HG02970 (cell line): Measurements from ENCODE around the gene ATP8A1.
A peak's percentile ranks its signal among the peaks of the same experiment; 100 is the strongest.
"Not testable (repeated sequence)": the region's sequence is repeated elsewhere in the genome, so short reads cannot be mapped to it uniquely, and the experiment has no call there.

ENCODE experiments used
- ATAC-seq: cut with Tn5 transposase; IDR thresholded peaks from one replicate; pipeline ENCODE4 v1.9.1; 2021; ENCODE audit warnings: mild to moderate bottlenecking, moderate library complexity, moderate number of reproducible peaks; ENCODE audit not compliant: unreplicated experiment, low FRiP score

Gene ATP8A1

DNA sequence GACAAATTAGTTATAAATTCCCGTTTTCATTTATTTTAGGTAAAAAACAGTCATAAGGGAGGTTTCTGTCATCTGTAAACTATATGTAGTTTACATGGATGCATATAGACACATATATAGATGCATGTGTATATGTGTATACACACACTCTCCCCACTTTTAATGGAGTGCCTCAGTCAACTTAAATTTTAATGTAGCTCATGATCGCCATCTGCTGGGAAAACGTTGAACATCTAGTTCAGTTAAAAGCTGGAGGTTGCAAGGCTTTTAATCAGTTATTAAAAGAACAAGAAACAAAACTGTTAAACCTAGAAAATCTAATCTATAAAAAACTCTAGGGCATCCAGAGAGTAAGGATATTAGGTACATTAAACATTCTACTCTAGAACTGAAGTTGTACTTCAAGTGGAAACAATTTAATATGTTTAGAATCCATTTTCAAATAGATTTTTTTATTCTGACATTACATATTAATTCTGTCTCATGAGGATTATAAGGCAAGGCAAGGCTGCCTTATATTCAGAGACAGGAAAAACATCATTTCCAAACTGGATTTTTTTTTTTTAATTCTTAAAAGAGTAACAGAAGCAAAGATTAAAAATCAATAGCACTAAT is 137.0 kb downstream of the ATP8A1 start:
- ATAC-seq: no peak

GRCh38 chr4:42515156-42515884 is 141.6 kb downstream of the ATP8A1 start:
- ATAC-seq: no peak

DNA sequence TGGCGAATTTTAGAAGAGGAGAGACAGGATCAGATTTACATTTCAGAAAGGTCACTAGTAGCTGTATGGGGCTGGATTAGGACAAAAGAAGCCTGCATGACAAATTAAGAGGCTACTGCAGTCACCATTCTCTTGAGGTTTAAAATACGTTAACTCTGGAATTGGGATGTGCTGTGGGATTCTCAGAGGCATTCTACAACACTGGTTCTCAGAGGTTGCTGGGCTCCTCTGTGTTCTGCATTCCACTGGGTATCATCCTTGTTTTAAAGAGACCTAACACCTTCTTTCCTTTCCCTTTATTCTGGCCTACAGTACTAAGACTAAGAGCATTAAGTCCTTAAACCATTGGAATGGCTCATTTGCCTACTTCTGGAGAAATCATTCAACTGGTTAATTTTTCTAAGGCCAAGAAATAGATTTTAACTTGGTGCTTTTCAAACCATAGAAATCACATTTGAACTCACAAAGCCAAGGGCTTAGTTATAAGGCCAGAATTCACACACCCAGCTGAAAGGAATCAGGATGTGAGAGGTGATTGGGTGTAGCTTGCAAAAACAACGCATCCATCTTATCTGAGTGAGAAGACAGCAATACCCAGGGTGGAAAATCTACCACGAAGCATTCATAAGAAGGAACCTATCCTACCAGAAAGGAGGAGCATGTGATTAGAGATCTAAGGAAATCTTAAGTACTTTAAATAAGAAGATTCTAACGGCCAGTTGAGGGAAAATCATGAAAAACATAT is 143.0 kb downstream of the ATP8A1 start:
- no peak for ATAC-seq

DNA sequence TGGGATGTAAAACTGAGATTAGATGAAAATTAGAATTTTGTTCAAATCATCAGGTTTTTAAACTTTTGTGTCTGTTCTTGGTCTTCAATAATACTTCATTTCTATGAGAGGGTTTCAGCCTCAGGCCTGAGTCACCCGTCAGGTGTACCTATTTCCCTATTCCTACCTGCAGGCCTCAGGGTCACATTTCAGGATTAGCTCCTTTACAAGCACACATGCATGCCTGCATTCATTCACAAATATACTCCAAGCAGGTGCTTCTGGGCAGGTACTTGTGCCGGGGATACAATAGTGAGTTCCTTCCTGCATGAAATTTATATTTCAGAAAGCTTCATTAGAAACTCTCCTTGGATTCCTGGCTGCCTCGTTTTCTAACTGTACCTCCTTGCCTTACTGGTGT is 144.7 kb downstream of the ATP8A1 start:
- ATAC-seq: no peak

DNA sequence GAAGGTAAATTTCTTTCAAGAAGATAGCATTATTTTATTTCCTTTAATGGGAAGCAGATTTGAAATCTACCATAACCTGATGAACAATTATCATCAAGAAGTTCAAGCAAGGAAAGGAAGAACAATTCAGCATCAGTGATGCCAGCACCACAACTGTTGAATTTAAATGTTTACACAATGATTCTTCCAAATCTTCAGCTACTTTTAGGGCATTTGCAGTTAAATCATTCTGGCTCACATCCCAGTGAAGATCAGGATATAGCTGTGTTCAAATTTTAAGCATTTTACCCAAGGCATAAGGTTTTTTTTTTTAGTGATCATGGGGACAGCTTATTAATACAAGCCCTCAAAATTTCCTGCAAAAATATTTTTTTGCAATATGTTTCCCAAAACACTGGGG is 146.7 kb downstream of the ATP8A1 start:
- no peak for ATAC-seq

GRCh38 chr4:42501624-42502401 is 155.1 kb downstream of the ATP8A1 start:
- no peak for ATAC-seq

DNA sequence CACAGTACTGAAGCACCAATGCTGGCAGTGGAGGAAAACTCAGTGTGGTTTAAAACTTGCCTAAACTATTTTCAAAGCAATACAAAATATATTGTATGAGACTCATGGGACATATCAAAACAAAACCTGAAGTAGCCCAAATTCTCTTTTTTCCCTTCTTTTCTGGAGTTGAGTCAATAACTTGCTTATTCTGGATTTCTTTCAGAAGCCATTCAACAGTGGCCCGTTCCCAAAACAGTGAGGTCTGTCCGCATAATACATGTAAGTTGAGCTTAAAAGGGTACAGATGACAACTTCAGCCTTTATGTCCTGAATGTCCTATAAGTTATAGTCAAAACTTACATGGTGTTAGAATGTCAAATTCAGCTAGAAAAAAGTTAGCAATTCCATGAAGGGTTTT is 158.9 kb downstream of the ATP8A1 start:
- ATAC-seq: no peak

DNA sequence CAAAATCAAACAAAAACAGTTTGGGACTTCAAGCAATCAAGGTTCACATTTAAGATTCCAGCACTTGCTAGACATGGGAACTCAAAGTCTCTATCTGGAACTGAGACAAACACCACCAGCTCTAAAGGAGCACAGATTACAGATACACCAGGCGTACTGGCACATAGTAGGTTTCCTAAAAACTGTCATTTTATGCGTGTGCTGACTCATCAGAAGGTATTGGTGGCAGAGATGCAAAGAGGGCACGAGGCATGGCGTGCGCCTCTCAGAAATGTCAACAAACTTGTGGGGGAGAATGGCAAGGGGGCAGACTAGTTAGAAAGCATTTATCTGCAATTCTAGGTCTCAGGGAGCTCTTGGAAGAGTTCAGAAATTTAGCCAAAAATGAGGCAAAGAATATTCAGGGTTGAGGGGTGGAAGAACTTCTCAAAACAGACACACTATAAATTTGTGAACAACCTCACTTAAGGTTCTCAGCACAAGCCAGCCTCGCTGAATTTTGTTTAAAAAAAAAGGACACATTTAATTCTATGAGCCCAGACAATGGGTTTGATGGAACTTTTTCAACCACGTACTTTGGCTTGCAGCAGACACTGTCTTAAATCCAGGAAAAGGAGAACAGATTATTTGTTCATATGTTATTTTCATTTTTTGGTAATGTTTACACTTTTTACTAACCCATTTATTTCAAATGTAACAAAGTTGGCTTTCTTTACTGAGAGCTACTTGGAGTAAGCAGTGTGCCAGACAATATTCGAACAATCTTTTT is 159.6 kb downstream of the ATP8A1 start:
- ATAC-seq: no peak

DNA sequence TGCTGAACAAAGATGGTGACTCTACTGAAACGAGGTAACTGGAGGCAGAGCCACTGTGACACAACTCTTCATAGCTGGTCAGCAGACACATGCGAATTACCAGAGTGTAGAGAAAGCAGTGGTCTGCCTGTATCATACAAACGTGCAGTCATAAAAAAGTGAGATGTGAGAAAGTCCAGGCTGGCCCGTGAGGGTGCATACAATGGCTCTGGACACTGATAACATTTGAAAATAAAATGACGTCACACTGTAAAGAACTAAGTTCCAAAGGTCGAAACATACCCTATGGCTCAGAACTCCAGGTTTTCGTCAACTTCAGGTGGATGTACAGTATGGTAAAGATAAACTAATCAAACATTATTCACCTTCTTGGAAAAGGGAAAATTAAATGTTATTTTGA is 163.9 kb downstream of the ATP8A1 start:
- no peak for ATAC-seq

GRCh38 chr4:42490015-42490414 is 166.9 kb downstream of the ATP8A1 start:
- ATAC-seq: no peak

- peak; percentile 53 for ATAC-seq
Observed at GRCh38 chr4:42489095-42489494, 167.8 kb downstream of the ATP8A1 start.

- peak; percentile 14 for ATAC-seq
Observed at GRCh38 chr4:42488554-42488953, 168.4 kb downstream of the ATP8A1 start.

GRCh38 chr4:42488114-42488513 is 168.8 kb downstream of the ATP8A1 start:
- peak; percentile 76 for ATAC-seq

GRCh38 chr4:42487230-42487629 is 169.7 kb downstream of the ATP8A1 start:
- ATAC-seq: no peak

GRCh38 chr4:42486156-42486555 is 170.7 kb downstream of the ATP8A1 start:
- not testable (repeated sequence) for ATAC-seq

GRCh38 chr4:42484630-42485029 is 172.3 kb downstream of the ATP8A1 start:
- ATAC-seq: no peak

GRCh38 chr4:42483426-42484379 is 173.2 kb downstream of the ATP8A1 start:
- ATAC-seq: no peak

DNA sequence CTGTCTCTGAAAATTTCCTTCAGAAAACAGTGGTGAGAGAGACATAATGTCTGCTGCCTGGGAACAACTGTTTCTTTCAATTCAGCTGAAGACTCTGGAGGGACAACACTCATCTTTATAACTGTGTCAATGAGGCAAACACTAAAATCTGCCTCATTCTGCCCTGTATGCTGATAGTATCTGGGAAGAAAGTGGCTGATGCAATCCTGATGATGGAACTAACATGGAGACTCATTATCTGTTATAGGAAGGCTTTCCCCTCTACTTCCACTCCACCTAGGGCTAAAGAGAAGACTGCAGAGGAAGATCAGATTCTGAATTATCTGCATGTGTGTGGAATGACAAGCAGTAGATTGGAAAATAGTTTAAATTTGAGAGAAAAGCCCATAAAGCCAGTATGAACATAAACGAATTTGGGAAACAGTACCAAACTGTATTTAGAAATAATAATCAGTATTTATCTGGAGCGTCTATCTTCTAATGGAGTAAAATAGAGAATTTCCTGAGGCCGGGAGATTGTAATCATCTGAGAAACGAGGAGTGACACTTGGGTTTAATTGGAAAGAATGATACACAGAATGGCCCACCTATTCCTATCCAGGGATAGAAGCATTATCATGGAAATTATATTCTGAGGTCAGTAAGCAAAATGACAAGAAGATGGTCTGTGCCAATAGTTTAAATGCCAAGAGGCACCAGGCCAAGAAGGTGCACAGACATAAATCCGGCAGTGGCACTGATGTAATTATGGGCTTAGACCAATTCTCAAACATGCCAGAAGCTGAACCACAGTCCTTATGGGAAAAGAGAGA is 174.2 kb downstream of the ATP8A1 start:
- no peak for ATAC-seq
